ENCODE data around the gene NRL.

Gene NRL

DNA sequence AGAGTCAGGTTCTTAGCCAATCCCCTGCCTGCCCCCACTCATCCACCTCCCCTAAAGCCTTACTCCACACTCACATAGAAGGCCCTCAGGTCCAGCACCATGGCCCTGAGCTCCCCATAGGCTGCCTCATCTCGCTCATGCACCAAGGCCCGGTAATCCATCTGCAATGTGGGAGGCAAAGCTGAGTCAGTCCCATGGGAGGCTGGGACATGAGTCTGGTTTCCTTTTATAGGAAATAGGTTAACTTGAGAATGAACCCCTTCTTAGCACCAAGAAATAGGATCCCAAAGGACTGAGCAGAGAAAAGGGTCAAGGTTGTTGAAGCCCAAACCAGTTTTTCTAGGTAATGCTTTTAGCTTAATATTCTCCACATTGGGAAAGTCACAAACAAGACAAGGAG lies 28.8 kb upstream of the NRL start:
- FAIRE-seq: no peak

DNA sequence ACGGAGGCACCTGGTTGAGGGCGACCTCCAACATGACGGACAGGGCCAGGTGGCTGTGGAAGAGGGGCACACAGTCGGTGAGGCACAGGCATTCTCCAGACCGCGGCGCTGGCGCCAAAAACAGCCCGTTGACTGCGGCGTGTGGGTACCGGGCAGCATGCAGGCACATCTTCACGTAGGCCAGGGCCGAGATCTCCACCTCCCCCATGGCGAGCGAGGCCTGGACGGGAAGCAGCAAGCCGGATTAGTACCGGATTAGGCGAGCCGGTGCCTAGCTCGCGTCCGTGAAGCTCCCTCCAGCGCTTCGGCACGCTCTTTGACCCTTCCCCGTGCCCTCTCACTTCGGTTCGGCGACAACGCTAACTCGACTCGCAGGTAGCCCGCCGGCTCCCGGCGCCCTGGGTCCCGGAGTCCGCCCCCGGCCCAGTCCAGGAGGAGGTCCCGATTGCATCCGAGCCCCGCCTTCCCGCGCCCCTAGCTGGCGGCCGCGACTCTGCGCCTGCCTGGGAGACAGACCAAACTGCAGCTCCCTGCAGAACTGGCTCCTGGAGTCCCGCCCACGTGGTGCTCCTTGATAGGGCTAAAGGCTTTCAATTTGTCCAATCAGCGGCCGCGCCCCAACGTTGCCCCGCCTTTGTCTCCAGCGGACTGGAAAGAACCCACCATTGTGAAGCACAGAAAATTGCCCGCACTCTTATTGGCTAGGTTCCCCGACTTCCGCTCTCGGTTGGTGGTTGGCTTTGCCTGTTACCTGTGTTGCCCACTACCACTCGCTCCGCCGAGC lies 26.5 kb upstream of the NRL start, which contains the start of gene EMC9:
Gene EMC9, minus strand, starts transcription at position 495 of the 784 bp plus-strand sequence. Its CDS starts 287 bp downstream, at position 208.
- FAIRE-seq: no peak

DNA sequence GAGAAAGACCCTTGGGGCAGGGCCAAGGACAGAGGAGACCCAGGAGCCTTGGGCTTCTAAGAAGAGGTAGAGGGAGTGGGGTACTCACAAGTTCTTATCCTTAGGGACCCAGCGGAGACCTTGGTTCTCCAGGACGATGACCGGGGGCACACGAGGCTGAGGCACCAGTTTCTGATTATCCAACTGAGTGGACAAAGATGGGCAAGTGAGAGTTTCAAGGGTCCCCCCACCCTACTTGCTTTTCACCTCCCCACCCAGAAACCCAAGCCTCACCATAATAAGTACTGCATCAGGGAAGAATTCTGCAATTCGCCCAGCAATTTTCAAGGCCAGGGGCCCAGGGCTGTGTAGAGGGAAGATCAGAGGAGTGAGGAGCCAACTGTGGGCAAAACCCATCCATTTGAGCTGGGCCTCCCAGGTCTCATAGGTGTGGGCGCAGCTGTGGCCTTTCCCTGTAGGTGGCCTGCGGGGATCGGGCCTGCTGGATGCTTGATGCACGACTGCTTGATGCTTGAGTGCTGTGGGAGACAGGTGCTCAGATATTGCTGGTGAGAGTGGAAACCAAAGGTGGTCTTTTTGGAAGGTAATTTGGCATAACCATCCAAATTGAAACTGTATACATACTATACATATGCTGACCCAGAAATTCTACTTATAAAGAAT lies 24.7 kb upstream of the NRL start:
- no peak for FAIRE-seq

DNA sequence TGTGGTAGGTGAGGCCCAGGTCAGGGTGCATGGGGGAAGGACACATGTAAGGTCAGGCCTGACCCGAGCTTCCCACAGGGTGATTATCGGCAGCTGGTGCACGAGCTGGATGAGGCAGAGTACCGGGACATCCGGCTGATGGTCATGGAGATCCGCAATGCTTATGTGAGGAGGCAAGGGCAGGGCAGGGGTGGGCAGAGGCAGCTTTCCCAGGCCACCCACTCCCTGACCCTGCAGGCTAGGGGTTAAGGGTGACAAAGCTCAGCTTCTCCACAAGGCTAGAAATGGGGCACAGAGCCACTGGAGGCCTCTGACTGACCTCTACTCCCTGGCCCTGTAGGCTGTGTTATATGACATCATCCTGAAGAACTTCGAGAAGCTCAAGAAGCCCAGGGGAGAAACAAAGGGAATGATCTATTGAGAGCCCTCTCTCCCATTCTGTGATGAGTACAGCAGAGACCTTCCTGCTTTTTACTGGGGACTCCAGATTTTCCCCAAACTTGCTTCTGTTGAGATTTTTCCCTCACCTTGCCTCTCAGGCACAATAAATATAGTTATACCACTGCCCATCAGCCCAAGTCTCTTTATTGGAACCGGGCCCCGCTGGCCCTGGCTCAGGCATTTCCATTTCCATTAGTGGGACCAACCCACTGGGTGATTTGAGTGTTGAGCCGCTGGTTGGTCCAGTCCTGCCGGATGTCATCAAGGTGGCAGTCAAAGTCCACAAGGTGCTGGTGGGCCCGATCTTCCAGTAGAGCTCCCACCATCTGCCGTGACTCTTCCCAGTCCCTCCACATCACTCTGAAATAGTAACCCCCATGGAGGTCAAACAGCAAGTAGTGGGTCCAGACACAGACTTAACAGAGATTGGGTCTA lies 23.9 kb upstream of the NRL start:
- FAIRE-seq: no peak

DNA sequence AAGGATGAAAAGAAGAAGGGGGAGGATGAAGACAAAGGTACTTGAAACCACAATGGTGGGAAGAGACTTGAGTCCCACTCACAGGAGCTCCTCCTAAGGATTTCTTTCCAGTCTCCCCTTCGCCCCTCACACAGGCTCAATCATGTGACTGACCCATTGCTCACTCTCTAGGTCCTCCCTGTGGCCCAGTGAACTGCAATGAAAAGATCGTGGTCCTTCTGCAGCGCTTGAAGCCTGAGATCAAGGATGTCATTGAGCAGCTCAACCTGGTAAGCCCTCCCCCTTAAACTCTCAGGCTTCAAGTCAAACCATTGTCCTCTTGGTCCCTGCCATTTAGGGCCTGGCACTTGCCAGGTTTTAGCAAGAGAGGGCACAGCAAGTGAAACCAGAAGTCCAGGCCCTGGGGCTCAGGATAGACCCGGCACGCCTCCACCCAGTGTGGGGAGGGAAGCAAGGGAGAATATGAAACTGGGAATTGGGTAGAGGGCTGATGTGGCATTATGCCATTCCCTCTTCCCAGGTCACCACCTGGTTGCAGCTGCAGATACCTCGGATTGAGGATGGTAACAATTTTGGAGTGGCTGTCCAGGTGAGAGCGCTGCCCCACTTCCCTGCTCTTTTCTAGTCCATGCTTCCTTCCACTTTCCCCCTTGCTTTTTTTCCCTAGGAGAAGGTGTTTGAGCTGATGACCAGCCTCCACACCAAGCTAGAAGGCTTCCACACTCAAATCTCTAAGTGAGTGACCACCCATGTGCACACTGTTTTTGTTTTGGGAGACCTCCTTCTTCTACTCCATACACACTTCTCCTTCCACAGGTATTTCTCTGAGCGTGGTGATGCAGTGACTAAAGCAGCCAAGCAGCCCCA lies 23.0 kb upstream of the NRL start:
- no peak for FAIRE-seq

DNA sequence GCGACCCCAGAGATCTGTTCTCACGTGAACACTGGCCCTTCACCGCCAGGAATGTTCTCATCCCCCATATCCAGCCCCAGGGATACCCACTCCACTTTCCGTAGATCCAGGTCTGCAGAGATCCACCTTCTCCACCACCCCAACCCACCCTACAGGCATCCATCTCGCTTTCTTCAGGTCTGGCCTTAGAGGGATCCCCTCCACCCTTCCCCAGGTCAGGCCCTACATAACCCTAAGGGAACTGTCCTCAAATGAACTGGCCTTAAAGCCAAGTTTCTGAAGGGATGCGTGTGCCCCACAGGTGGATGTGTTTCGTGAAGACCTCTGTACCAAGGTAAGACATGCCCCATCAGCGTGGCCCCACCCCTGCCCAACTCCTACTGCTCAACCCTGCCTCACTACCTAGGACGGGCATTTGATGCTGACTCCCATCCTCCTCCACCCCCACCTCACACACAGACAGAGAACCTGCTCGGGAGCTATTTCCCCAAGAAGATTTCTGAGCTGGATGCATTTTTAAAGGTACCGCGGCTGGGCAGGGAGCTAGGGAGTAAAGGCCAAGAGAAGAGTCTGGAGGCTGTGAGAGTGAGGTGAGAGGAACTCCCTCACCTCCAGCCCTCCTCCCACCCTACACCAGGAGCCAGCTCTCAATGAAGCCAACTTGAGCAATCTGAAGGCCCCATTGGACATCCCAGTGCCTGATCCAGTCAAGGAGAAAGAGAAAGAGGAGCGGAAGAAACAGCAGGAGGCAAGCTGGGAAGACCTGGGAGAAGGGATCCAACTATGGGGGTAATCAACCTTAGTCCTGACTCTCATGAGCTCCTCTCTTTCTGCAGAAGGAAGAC lies 22.2 kb upstream of the NRL start:
- FAIRE-seq: no peak

DNA sequence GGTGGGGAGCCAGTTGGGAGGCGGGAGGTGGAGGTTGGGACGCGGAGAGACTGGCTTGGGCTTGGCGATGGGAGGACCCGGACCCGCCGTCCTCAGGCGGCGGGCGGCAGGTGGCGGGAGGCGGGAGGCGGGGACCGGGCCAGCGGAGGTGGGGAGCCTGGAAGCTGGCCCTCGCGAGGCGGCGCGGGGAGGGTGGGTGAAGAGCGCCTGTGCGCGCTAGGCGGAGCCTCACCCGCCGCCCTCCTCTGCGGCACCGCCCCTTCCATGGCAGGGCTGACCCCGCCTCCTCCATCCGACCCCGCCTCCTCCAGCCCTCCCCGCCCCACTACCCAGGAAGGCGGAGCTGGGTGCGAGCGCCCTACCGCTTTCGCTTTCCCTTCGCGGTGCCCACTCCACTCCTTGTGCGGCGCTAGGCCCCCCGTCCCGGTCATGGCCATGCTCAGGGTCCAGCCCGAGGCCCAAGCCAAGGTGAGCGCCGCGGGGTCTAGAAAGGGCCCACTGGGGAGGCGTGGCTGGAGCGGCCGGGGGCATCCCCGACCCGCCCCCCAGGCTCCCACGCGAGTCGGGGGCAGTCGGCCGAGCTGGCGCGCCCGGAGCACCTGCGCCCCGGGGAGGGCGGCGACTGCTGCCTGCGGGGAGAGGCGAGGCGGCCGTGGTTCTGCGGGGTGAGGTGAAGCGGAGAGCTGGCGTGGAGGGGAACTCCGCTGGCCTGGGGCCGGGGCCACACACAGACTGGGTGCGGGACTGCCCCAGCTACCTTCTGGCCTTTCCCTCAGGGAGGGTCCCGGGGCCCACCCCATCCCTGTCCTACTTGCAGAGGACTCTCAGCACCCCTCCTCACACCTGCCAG lies 21.3 kb upstream of the NRL start, which contains the start of gene PSME1:
Gene PSME1, plus strand, starts transcription at position 361 of the 850 bp plus-strand sequence. Its CDS starts 69 bp downstream, at position 430.
- no peak for FAIRE-seq

DNA sequence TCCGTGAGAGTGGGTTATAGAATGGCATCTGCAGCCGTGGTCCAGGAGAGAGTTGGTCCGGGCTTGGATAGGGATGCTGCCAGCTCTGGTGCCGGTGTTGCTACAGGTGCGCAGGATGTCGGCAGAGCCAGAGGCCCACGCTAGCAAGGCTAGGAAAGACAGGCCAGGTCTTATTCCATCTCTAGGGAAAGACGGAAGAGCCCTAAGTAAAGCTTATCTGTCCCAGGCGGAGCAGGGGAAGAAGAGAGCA lies 20.8 kb upstream of the NRL start:
- FAIRE-seq: no peak

DNA sequence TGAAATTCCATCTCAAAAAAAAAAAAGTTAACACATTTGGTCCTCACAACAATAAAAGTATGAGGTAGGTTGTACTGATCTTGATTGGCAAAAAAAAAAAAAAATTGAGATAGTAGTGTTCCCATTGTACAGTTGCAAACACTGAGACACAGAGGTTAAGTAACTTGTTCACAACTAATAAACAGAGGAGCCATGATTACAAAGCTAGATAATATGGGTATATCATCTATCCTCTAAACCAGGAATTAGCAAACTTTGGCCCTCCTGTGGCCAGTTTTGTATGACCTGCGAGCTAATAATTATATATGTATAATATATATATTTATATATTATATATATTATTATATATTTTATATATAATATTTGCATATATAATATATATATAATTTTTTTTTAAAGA lies 19.0 kb upstream of the NRL start:
- no peak for FAIRE-seq

DNA sequence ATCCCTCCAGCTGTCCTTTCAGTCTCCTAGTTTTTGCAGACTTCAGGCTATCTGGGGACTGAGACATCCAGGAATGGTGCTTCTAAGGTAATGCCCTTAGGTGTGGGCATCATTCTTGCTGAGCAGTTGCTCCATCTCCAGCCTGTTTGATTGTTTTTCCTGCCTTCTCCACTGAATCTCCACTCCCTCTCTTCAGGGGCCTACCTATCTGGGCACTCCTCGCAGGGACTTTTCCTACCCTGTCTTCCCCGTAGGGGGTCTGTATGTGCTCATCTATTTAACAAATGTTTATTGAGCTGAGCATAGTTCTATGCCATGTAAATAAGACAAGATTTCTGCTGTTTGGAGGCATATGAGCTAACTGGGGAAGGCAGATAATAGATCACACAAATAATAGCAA lies 18.2 kb upstream of the NRL start:
- no peak for FAIRE-seq

DNA sequence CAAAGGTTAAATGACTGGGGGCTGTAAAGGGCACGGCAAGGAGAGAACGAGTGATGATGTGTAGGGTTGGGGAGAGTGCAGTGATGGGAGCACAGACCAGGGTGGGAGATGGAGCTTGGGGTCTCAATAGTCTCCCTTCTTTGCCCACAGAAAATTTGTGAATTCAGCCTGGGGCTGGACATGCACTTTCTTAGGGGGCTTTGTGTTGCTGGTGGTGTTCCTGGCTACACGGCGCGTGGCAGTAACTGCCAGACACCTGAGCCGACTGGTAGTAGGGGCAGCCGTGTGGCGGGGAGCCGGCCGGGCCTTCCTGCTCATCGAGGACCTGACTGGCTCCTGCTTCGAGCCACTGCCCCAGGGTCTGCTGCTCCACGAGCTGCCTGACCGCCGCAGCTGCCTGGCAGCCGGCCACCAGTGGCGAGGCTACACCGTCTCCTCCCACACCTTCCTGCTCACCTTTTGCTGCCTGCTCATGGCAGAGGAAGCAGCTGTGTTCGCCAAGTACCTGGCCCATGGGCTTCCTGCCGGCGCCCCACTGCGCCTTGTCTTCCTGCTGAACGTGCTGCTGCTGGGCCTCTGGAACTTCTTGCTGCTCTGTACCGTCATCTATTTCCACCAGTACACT lies 17.4 kb upstream of the NRL start:
- no peak for FAIRE-seq

DNA sequence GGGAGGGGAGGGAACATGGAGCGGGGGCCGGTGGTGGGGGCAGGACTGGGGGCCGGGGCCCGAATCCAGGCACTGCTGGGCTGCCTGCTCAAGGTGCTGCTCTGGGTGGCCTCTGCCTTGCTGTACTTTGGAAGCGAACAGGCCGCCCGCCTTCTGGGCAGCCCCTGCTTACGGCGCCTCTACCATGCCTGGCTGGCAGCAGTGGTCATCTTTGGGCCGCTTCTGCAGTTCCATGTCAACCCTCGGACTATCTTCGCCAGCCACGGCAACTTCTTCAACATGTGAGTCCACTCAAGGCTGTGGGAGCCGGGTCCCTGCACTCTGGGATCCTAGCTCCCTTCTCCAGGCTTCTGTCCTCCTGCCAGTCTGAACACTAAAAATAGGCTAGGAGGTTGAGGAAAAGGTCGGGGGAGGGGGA lies 16.8 kb upstream of the NRL start:
- FAIRE-seq: no peak

DNA sequence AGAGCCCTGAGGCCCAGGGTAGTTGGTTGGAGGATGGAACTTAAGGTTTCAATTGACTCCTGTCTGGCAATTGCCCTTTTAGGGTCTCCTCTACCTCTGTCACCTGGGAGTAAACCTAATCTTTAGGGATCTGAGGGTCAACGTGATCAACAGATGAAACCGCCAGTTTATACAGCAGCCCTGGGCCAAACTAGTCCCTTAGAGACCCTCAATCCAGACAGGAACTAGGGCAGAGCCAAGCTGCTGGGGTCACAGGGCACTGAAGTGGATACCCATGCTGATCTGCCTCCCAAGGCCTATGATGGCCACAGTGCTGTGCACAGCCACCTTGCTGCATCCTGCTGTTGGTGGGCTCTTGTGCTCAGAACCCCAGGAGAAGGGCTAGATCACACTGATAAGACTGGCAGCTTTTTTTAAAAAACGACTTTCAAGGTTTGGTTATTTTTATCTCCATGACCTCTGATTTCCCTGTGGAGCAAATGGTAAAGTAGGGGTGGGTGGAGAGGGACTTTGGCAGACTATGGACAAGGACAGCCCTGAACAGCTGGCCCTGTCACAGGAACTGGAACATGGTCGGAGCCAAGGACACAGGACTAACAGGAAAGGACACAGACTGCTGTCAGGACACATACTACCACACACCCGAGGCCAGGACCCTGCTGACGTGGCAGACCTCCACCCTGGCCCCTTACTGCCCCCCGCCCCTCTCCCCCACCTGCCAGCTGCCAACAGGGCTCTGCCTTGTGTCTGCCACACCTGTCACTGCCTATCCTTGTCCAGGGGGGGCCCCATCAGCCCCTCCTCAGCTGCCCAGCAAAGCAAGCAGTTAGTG lies 16.2 kb upstream of the NRL start:
- FAIRE-seq: no peak

DNA sequence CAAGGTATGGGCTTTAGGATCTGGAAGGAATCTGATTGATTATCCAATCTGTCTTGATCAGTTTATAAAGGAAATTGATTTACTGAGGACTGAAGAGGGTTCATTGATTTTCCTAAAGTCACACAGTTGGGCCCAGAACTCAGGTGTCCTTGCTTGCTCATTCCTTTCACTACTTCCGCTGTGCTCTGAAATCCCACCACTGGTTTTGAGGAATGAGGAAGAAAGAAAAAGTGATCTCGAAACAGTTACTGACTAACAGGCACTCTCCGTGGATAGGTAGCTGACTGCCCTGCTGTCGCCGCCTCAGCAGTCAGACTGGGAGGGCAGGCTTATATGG lies 15.6 kb upstream of the NRL start, which contains the start of gene FITM1:
Gene FITM1, plus strand, starts transcription at position 280 of the 337 bp plus-strand sequence. CDS start 905 bp downstream, outside the sequence.
- FAIRE-seq: no peak

DNA sequence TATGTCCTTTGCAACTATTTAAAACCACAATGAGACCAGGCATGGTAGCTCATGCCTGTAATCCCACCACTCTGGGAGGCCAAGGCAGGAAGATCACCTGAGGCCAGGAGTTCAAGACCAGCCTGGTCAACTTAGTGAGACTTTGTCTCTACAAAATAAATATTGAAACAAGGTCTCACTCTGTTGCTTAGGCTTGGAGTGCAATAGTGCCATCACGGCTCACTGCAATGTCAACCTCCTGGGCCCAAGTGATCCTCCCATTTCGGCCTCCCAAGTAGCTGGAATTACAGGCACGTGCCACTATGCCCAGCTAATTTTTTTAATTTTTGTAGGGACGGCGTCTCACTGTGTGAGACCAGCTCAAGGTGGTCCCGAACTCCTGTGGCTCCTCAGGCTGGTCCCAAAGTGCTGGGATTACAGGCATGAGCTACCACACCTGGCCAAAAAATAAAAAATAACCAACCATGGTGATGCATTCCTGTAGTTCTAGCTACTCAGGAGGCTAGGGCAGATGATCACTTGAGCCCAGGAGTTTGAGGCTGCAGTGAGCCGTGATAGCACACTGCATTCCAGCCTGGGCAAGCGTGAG lies 14.8 kb upstream of the NRL start:
- no peak for FAIRE-seq

DNA sequence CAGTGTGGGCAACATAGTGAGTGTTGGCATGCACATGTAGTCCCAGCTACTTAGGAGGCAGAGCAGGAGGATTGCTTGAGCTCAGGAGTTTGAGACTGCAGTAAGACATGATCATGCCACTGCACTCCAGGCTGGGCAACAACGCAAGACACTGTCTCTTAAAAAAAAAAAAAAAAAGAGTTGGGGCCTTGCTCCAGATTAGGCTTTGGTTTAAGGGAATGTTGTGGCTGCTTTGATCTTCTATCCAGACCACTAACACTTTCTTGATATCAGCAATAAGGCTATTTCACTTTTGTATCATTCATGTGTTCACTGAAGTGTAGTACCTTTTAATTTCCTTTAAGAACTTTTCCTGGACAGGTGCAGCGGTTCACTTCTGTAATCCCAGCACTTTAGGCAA lies 12.9 kb upstream of the NRL start:
- no peak for FAIRE-seq

DNA sequence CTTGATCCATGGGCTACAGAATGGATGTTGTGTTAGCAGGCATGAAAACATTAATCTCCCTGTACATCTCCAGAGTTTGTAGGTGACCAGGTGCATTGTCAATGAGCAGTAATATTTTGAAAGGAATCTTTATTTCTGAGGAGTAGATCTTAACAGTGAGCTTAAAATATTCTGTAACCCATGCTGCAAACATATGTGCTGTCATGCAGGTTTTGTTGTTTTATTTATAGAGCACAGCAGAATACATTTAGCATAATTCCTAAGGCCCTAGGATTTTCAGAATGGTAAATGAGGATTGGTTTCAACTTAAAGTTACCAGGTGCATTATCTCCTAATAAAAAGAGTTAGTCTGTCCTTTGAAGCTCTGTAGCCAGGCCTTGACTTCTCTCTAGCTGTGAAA lies 12.2 kb upstream of the NRL start:
- no peak for FAIRE-seq

All from colon (tissue), 2 donors.